GM21360 (cell line): Measurements from ENCODE around the gene CTPS2.
"Not testable (repeated sequence)": the region's sequence is repeated elsewhere in the genome, so short reads cannot be mapped to it uniquely, and the experiment has no call there.

ENCODE experiments used
- ATAC-seq: cut with Tn5 transposase; IDR thresholded peaks from one replicate; pipeline ENCODE4 v1.9.1; 2021; ENCODE audit warnings: mild to moderate bottlenecking, moderate library complexity; ENCODE audit not compliant: unreplicated experiment

Gene CTPS2

GRCh38 chrX:16658284-16658683 lies 54.2 kb downstream of the CTPS2 start:
- ATAC-seq: no peak

DNA sequence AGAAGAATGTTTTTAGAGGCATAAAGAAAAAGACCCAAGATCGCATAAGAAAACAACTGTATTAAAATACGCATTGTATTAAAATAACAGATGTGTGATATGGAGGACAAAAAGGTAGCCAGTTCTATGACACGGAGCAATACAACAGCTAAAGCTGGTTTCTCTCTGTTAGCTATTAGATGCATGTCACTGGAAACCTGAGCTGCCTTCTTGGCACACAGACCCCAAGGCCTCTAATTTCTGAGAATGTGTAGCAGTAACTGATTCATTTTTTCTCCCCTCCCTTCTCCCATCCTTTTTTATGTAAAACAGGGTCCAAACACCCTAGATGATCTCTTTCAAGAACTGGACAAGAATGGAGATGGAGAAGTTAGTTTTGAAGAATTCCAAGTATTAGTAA lies 58.4 kb downstream of the CTPS2 start:
- ATAC-seq: no peak

DNA sequence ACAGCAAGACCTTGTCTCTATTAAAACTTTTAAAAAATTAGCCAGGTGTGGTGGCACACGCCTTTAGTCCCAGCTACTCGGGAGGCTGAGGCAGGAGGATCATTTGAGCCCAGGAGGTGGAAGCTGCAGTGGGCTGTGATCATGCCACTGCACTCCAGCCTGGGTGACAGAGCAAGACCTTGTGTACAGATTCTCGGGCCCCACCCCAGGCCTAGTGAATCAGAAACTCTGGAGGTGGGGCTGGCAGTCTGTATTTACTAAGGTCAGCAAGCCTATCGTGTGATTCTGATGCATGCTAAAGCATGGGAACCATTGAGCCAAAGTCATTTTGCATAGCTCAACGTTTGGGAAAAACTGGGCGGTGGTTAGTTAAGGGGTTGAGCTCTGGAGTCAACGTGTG lies 59.0 kb downstream of the CTPS2 start:
- no peak for ATAC-seq

- no peak for ATAC-seq
Observed at GRCh38 chrX:16651391-16652024, 61.0 kb downstream of the CTPS2 start.

- no peak for ATAC-seq
Observed at GRCh38 chrX:16649858-16650257, 62.6 kb downstream of the CTPS2 start, which contains the start of gene S100G. S100G (plus strand) TSS chrX:16650158; CDS start chrX:16651007, 849 bp downstream.

GRCh38 chrX:16646366-16647138 lies 65.9 kb downstream of the CTPS2 start:
- ATAC-seq: no peak

DNA sequence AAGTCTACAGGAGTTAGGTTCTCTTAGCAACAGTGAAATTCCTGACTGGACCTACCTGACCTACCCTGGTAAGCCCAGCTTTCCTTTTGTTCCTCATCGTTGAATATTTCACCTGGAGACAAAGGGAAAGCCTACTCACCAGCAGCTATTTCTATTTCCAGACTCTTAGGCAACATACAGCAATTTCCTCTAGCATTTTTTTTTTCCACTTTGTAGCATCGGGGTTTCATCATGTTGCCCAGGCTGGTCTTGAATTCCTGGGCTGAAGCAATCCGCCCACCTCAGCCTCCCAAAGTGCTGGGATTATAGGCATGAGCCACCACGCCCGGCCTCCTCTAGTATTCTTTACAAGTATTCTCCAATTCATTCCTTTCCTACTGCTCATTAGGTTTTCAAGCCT lies 69.3 kb downstream of the CTPS2 start:
- no peak for ATAC-seq

- no peak for ATAC-seq
Observed at GRCh38 chrX:16640823-16641222, 71.6 kb downstream of the CTPS2 start.

GRCh38 chrX:16639966-16640365 lies 72.5 kb downstream of the CTPS2 start:
- no peak for ATAC-seq

GRCh38 chrX:16638533-16638932 lies 73.9 kb downstream of the CTPS2 start:
- ATAC-seq: no peak

- ATAC-seq: no peak
Observed at GRCh38 chrX:16635596-16635995, 76.9 kb downstream of the CTPS2 start.

- no peak for ATAC-seq
Observed at GRCh38 chrX:16635040-16635439, 77.4 kb downstream of the CTPS2 start.

- ATAC-seq: no peak
Observed at GRCh38 chrX:16633754-16634153, 78.7 kb downstream of the CTPS2 start.

DNA sequence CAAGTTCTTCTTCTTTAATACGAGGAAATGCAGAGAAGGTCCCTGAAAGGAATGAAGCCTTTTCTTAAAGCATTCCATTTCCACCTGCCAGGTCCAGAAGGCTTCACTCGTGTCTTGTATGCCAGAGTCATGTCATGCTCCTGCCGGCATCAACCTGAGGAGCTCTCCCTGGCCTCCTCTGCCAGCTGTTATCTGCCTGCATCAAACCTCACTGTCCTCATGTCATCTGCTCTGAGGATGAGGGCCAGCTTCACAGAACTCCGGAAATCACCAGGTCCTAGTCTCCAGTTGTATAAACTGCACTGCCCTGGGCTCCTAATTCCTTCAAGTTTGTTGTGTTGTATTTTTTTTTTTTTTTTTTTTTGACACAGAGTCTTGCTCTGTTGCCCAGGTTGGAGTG lies 82.6 kb downstream of the CTPS2 start:
- ATAC-seq: no peak

- ATAC-seq: no peak
Observed at GRCh38 chrX:16628946-16629595, 83.4 kb downstream of the CTPS2 start.

DNA sequence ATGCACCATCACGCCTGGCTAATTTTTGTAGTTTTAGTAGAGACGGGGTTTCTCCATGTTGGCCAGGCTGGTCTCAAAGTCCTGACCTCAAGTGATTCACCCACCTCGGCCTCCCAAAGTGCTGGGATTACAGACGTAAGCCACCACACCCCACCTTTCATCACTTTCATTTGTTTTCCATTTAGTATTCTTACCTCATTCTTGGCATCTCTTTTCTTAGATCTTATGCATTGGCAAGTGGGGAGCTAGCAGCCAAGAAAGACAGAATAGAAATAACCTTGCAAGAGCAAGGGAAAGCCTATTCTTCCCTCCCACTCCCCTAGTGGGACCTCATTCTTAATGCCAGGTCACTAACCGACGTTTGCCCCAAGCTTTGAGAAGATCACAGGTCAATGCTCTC lies 84.0 kb downstream of the CTPS2 start:
- ATAC-seq: not testable (repeated sequence)

GRCh38 chrX:16619024-16619423 lies 93.4 kb downstream of the CTPS2 start:
- ATAC-seq: no peak

DNA sequence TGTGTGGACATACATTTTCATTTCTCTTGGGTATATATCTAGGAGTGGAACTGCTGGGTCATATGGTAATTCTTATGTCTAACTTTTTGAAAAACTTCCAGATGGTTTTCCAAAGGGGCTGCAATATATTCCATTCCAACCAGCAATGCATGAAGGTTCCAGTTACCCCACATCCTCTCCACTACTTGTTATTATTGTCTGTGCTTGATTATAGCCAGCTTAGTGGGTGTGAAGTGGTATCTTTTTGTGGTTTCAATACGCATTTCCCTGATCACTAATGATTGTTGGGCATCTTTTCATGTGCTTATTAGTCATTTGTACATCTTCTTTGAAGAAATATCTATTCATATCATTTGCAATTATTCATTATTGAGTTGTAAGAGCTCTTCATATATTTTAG lies 94.0 kb downstream of the CTPS2 start:
- ATAC-seq: no peak

- ATAC-seq: no peak
Observed at GRCh38 chrX:16617382-16617781, 95.1 kb downstream of the CTPS2 start.

DNA sequence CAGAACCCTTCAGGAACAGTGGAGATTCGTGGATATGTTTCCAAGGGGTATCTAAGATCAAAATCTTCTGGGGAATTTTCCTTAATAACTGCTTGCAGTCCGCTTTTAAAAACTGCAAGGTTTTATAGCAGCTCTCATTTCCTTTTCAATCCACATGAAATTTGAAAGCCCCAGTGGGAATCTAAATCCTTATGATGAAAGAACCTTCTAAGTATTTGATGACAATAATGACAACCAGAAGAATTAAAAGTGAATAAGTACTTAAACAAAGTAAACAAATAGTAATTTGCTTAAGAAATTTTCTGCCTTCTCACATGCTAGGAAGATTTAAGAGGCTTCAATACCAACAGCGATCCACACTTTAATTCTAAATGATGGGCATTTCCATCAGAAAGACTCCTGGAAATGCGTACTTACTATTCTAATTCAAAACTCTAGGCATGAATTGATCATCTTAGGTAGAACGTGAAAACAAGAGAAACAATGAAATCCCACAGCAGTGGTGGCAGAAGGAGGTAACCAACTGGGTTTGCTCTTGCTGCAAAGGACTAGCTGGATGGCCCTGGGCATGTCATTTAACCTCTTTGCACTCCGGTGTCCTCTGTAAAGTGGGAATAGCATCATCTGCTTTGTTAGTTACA lies 100.1 kb downstream of the CTPS2 start:
- ATAC-seq: no peak

DNA sequence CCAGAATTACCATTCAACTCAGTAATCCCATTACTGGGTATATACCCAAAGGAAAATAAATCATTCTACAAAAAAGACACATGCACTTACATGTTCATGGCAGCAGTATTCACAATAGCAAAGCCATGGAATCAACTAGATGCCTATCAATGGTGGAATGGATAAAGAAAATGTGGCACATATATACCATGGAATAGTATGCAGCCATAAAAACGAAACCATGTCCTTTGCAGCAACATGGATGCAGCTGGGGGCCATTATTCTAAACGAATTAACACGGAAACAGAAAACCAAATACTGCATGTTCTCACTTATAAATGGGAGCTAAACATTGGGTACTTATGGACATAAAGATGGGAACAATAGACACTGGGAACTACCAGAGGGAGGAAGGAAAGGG lies 101.8 kb downstream of the CTPS2 start:
- not testable (repeated sequence) for ATAC-seq
